DMS79 treated with DMSO at 0.1 percent for 48 hours (cell line): ENCODE results near the gene CCL25.

Experiments
- DNase-seq: peaks from one replicate; lab custom pipeline; 2025; lab: John Stamatoyannopoulos, UW

CCL25 gene

GRCh38 chr19:8110931-8111330 lies 58.4 kb downstream of the CCL25 start:
- DNase-seq: no peak

GRCh38 chr19:8111376-8111775 lies 58.8 kb downstream of the CCL25 start:
- DNase-seq: no peak
